Measurements from ENCODE around the gene ROCK2. TPM values are rescaled to one million over a fixed set of nuclear protein-coding genes. Genes with fewer than 3 reads are reported as not detected.

ROCK2 gene
- total and polyA plus RNA-seq, 2 of the 13 experiments (the other 11 are each of a cell fraction or from before 2014, with no cell fraction given) = 38.1 to 119 TPM

GRCh38 chr2:11348209-11348749, 3.8 kb upstream of the ROCK2 start (continued):
- TF ChIP-seq ZNF326 (CRISPR knock-in tag; IDR thresholded peaks at IDR 0.05; ENCODE audit: borderline replicate concordance) (no peak), ZNF775 (CRISPR knock-in tag; IDR thresholded peaks at IDR 0.05; ENCODE audit: borderline replicate concordance) (no peak), ZBTB38 (CRISPR knock-in tag; IDR thresholded peaks at IDR 0.05) (no peak), SNAPC5 (CRISPR knock-in tag; IDR thresholded peaks at IDR 0.05; ENCODE audit: borderline replicate concordance) (no peak), ARID5B (CRISPR knock-in tag; IDR thresholded peaks at IDR 0.05) (peak; percentile 72), ZNF552 (CRISPR knock-in tag; IDR thresholded peaks at IDR 0.05; ENCODE audit: borderline replicate concordance) (no peak), ZNF672 (CRISPR knock-in tag; IDR thresholded peaks at IDR 0.05) (no peak), IKZF1 (IDR thresholded peaks at IDR 0.05) (no peak), ZNF530 (CRISPR knock-in tag; IDR thresholded peaks at IDR 0.05; ENCODE audit: low read depth) (no peak), NFAT5 (CRISPR knock-in tag; IDR thresholded peaks at IDR 0.05) (no peak), SAP130 (CRISPR knock-in tag; IDR thresholded peaks at IDR 0.05; ENCODE audit: low read depth) (peak; percentile 61), HDAC1 (CRISPR knock-in tag; IDR thresholded peaks at IDR 0.05) (no peak), ZNF740 (CRISPR knock-in tag; IDR thresholded peaks at IDR 0.05) (no peak), SIN3A (IDR thresholded peaks at IDR 0.05; ENCODE audit: borderline replicate concordance, low read depth, low read length) (no peak), SOX6 (IDR thresholded peaks at IDR 0.05) (no peak), SOX6 (CRISPR knock-in tag; IDR thresholded peaks at IDR 0.05) (peak; percentile 89), TOE1 (CRISPR knock-in tag; IDR thresholded peaks at IDR 0.05) (no peak), POLR2G (IDR thresholded peaks at IDR 0.05; ENCODE audit: low read depth, low read length) (peak; percentile 67), TERF1 (CRISPR knock-in tag; IDR thresholded peaks at IDR 0.05) (no peak), KLF11 (CRISPR knock-in tag; IDR thresholded peaks at IDR 0.05) (0 out of 2 replicates have a peak, but pooled peaks have one; percentile 42)

Data from HepG2 (cell line).